Measurements from ENCODE around the gene TIMM29.

The TIMM29 gene

DNA sequence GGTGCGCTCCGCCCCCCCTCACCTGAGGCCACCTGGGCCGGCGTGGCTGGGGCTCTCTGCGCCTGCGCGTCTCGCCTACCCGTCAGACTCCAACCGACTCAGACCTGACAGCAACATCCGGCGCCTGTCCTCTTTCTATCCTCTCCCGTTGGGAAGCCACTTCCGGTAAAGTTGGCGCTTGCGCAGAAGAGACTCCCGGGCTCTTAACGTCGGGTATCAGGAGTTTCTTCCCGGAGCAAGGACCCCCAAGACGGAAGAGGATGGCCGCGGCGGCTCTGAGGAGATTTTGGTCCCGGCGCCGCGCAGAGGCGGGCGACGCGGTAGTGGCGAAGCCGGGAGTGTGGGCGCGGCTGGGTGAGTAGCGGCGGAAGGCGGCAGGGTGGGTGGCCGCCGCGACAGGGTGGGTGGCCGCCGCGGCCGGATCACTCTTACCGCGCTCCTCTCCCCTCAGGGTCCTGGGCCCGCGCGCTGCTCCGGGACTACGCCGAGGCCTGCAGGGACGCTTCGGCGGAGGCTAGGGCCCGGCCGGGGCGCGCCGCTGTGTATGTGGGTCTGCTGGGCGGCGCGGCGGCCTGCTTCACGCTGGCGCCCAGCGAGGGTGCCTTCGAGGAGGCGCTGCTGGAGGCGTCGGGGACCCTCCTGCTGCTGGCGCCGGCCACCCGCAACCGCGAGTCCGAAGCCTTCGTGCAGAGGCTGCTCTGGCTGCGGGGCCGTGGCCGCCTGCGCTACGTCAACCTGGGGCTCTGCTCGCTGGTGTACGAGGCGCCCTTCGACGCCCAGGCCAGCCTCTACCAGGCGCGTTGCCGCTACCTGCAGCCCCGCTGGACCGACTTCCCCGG is at the start of gene TIMM29, which contains the start of gene YIPF2:
Gene TIMM29, plus strand, starts transcription at position 249 of the 839 bp plus-strand sequence. Its CDS starts 12 bp downstream, at position 261.
Gene YIPF2, minus strand, starts transcription at position 77 of the 839 bp plus-strand sequence. CDS start 229 bp downstream, outside the sequence.
- TF ChIP-seq GATA3 (IDR thresholded peaks at IDR 0.05; ENCODE audit: low read depth, low read length) (no peak), GATA2 (IDR thresholded peaks at IDR 0.05; ENCODE audit: low read depth, low read length) (no peak)

DNA sequence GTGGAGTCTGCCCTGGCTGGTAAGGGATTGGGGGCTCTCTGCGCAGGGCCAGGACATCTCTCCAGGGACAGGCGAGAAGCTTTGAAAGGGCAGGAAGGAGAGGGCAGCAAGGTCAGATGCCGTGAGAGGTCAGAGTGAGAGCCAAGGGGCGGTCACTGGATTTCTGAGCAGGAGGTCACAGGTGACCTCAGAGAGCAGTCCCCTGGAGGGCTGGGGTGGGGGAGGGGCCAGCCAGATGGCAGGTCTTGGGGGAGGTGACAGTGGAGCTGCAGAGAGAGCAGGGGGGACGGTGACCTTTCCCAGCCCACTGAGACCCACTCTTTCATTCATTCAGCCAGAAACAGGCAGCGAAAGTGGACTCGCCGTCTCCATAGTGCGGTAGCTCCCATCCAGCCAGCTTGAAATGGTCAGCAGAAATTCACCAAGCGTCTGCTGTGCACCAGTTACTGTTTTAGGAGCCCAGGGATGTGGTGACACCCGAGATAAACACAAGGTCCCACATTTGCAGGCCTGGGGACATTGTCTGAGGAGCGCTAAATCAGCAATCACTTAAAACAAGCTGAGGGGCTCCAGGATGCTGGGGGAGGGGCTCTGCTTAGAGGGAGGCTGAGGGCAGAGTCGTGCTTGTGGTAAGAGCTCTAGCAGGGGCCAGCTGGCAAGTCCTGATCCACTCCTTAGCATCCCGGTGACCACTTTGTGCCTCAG is 47.1 kb upstream of the TIMM29 start:
- no peak for TF ChIP-seq GATA2 (IDR thresholded peaks at IDR 0.05; ENCODE audit: low read depth, low read length)
- TF ChIP-seq GATA3 (IDR thresholded peaks at IDR 0.05; ENCODE audit: low read depth, low read length) = no peak

DNA sequence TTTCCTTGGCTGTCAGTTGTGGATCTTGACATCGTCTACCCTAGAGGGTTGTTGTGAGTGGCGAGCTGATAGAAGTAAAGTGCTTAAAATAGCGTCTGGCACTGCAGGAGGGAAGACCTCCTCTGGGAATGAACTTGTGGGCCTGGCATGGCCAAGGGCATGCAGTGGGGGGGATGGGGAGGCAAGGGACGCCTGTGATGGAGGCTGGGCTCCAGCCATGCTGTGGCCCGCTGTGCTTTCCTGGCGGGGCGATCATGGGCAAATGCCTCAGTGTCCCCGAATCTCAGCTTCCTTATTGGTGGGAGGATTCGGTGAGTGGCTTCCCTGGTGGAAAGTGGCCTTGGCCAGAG is 46.5 kb upstream of the TIMM29 start:
- TF ChIP-seq GATA2 (IDR thresholded peaks at IDR 0.05; ENCODE audit: low read depth, low read length) (no peak), GATA3 (IDR thresholded peaks at IDR 0.05; ENCODE audit: low read depth, low read length) (no peak)

DNA sequence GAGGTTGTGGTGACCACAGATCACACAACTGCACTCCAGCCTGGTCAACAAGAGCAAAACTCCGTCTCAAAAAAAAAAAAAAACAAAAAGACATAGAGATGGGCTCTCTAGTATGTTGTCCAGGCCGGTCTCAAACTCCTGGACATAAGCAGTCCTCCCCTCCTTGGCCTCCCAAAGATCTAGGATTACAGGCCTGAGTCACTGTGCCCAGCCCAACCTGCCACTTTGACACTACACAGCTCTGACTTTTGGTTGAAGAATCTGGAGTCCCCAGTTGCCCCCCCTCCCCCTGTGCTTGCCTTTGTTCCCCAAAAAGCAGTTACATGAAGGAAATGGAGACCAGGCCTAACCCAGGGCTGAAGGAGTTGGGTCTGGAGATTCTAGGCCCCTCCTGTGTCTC is 44.3 kb upstream of the TIMM29 start:
- TF ChIP-seq GATA3 (IDR thresholded peaks at IDR 0.05; ENCODE audit: low read depth, low read length) (no peak), GATA2 (IDR thresholded peaks at IDR 0.05; ENCODE audit: low read depth, low read length) (no peak)

GRCh38 chr19:10885201-10886169 is 43.1 kb upstream of the TIMM29 start:
- TF ChIP-seq GATA2 (IDR thresholded peaks at IDR 0.05; ENCODE audit: low read depth, low read length) = no peak
- TF ChIP-seq GATA3 (IDR thresholded peaks at IDR 0.05; ENCODE audit: low read depth, low read length) = no peak

DNA sequence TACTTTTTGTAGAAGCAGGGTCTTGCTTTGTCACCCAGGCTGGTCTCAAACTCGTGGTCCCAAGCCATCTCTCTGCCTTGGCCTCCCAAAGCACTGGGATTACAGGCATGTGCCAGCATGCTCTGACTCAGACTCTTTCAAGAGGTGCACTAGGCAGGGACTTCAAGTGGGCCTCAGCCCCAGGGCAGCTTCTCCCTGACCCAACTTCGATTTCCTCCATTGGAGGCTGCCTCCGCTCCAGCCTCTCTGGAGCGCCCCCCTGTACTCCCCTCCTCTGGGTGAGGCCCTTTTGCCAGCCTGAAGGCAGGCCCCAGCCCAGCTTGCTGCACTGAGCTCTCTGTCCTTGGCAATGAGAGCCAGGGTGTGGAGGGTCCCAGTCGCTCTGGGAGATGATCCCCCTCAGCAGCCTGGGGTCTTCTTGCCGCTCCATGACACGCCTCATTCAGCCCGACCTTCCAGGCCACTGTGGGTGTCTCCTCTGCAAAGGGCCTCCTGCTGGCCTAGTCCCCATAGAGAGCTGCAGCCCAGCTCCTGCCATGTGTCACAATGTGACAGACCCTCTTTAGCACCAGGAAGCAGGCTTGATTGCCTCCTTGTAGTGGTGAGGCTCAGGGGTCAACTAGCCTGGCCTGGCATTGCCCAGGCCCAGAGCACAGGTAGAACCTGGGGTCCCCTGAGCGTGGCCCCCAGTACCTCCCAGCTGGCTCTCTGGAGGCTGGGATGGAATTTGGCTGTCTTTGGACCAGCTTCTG is 40.8 kb upstream of the TIMM29 start:
- no peak for TF ChIP-seq GATA2 (IDR thresholded peaks at IDR 0.05; ENCODE audit: low read depth, low read length)
- no peak for TF ChIP-seq GATA3 (IDR thresholded peaks at IDR 0.05; ENCODE audit: low read depth, low read length)

GRCh38 chr19:10888421-10888866 is 40.2 kb upstream of the TIMM29 start:
- TF ChIP-seq GATA3 (IDR thresholded peaks at IDR 0.05; ENCODE audit: low read depth, low read length) (no peak), GATA2 (IDR thresholded peaks at IDR 0.05; ENCODE audit: low read depth, low read length) (no peak)

DNA sequence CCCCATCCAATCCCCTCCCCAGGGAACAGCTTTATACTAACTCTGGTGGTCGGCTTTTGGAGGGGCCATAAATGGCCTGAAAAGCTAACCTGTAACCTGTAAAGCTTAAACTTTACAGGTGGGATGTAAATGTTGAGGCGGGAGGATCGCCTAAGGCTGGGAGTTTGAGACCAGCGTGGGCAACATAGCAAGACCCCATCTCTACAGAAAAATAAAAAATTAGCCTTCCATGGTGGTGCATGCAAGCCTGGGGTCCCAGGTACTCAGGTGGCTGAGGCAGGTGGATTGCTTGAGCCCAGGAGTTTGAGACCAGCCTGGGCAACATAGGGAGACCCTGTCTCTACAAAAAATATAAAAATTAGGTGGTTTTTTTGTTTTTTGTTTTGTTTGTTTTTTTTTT is 38.7 kb upstream of the TIMM29 start:
- TF ChIP-seq GATA2 (IDR thresholded peaks at IDR 0.05; ENCODE audit: low read depth, low read length) = no peak
- no peak for TF ChIP-seq GATA3 (IDR thresholded peaks at IDR 0.05; ENCODE audit: low read depth, low read length)

DNA sequence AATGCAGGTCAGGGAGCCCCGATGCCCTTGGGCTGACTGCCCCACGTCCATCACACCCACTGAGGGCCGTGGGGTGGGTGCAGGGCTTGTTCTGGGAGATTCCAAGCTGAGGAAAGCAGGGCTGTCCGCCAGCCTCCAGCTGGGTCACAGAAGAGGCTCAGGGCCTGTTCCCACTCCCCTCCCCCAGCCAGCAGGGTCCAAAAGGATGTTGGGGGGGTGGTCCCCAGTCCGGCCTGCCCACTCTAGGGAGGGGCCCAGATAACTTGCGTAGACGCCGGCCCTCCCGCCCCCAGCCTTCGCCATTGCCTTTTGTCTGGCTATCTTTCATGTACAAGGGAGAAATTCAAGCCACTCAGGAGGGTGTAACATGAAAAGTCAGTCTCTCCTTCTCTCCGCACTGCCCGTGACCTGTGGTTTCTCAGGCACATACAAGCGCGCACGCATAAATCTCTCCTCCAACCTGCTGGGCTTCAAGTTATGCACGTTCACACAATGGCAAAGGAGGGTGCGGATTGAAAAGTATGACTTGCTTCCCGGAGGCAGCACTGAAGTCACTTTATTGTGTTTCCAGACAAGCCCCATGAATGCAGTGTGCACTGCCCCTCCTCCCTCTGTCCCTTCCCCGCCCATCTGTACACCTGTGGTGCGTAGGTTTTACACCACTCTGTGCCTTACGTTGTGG is 37.1 kb upstream of the TIMM29 start:
- TF ChIP-seq GATA2 (IDR thresholded peaks at IDR 0.05; ENCODE audit: low read depth, low read length) = no peak
- TF ChIP-seq GATA3 (IDR thresholded peaks at IDR 0.05; ENCODE audit: low read depth, low read length) = no peak

- TF ChIP-seq GATA2 (IDR thresholded peaks at IDR 0.05; ENCODE audit: low read depth, low read length) (no peak), GATA3 (IDR thresholded peaks at IDR 0.05; ENCODE audit: low read depth, low read length) (no peak)
Measured at GRCh38 chr19:10892256-10892655, 36.4 kb upstream of the TIMM29 start.

DNA sequence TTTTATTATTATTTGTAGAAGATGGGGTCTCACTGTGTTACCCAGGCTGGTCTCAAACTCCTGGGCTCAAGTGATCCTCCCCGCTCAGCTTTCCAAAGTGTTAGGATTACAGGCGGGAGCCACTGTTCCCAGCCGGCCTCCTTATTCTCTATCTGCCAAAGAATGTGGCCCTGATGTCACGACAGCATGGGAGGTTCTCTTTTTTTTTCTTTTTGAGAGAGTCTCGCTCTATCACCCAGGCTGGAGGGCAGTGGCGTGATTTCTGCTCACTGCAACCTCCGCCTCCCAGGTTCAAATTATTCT is 33.7 kb upstream of the TIMM29 start:
- TF ChIP-seq GATA2 (IDR thresholded peaks at IDR 0.05; ENCODE audit: low read depth, low read length) (no peak), GATA3 (IDR thresholded peaks at IDR 0.05; ENCODE audit: low read depth, low read length) (no peak)

- TF ChIP-seq GATA3 (IDR thresholded peaks at IDR 0.05; ENCODE audit: low read depth, low read length) (no peak), GATA2 (IDR thresholded peaks at IDR 0.05; ENCODE audit: low read depth, low read length) (no peak)
Measured at GRCh38 chr19:10895363-10895762, 33.2 kb upstream of the TIMM29 start.

GRCh38 chr19:10895920-10896319 is 32.7 kb upstream of the TIMM29 start:
- TF ChIP-seq GATA3 (IDR thresholded peaks at IDR 0.05; ENCODE audit: low read depth, low read length) = no peak
- TF ChIP-seq GATA2 (IDR thresholded peaks at IDR 0.05; ENCODE audit: low read depth, low read length) = no peak
